Gastrocnemius medialis (tissue), 4 donors: Measurements from ENCODE around the gene UBP1.

Experiments used
- CTCF ChIP-seq, 5 experiments: fragments of 450-650 bp in 3 of 5; fragments of 200-600 bp in 2 of 5; sonication (generic) in 2 of 5; IDR thresholded peaks in 4 of 5; conservative IDR thresholded peaks in 1 of 5; 1 replicate in 4 of 5; 2 replicates in 1 of 5; pipeline ENCODE4 v1.5.1; 2016 to 2019; ENCODE audit warnings: antibody characterized with exemption in 5 of 5, mild to moderate bottlenecking in 3 of 5, moderate library complexity in 3 of 5
- POLR2A ChIP-seq, 2 donors: fragments of 450-650 bp; IDR thresholded peaks; one replicate each; pipeline ENCODE4 v1.6.1; 2017; ENCODE audit warnings: antibody characterized with exemption in 2 of 2, mild to moderate bottlenecking in 2 of 2, moderate library complexity in 2 of 2

- TF ChIP-seq CTCF (IDR thresholded peaks at IDR 0.05 in 4 of 5, conservative IDR thresholded peaks at IDR 0.05 in 1 of 5) (no peak), POLR2A (IDR thresholded peaks at IDR 0.05) (no peak)
These were observed 54.8 kb downstream of the UBP1 start for GRCh38 chr3:33385423-33385822.
